GM10248 (cell line): ENCODE results near the gene HUS1.

ENCODE experiments used
- CTCF ChIA-PET: fragments of 300-600 bp; sonication (Branson Sonifier 250); formaldehyde crosslinking; extraction: SDS; loops from one replicate; lab custom pipeline; 2021; ENCODE audit warnings: antibody characterized with exemption; lab: Yijun Ruan, JAX
- POLR2A ChIA-PET: fragments of 350-650 bp; sonication (Branson Sonifier 250); formaldehyde crosslinking; extraction: SDS; loops from one replicate; lab custom pipeline; 2020; ENCODE audit warnings: antibody characterized with exemption; lab: Yijun Ruan, JAX
- DNase-seq: peaks from one replicate; pipeline ENCODE4 v3.0.0; 2012; ENCODE audit errors: extremely low spot score
- TF ChIP-seq, protein P1 (sequence below): IDR thresholded peaks from 2 replicates; pipeline ENCODE4 v1.5.1; 2012; ENCODE audit warnings: mild to moderate bottlenecking, low read depth; ENCODE audit errors: extremely low read depth, missing control alignments, control extremely low read depth

Gene HUS1

DNA sequence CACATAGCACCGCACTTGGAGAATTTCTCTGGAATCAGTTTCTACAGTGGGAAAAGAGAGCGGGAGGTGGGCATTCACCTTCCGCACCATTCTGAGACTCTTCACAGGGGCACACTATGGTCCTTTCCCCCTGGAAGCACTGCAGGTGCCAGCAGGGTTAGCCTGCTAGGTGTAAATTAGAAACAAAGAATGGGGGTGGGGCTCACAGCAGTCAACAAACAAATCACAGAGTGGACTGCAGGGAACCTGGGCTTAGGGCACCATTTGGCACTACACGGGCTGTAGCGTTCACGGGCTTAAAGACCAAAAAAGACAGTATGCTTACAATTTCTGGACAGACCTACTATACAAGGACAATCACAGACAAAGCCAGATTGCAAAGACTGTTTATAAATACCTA, 23.2 kb downstream of the HUS1 start:
- POLR2A ChIA-PET, result no interaction called here

GRCh38 chr7:47954231-47954911, 25.0 kb downstream of the HUS1 start:
- TF ChIP-seq, protein P1, sequence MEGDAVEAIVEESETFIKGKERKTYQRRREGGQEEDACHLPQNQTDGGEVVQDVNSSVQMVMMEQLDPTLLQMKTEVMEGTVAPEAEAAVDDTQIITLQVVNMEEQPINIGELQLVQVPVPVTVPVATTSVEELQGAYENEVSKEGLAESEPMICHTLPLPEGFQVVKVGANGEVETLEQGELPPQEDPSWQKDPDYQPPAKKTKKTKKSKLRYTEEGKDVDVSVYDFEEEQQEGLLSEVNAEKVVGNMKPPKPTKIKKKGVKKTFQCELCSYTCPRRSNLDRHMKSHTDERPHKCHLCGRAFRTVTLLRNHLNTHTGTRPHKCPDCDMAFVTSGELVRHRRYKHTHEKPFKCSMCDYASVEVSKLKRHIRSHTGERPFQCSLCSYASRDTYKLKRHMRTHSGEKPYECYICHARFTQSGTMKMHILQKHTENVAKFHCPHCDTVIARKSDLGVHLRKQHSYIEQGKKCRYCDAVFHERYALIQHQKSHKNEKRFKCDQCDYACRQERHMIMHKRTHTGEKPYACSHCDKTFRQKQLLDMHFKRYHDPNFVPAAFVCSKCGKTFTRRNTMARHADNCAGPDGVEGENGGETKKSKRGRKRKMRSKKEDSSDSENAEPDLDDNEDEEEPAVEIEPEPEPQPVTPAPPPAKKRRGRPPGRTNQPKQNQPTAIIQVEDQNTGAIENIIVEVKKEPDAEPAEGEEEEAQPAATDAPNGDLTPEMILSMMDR, result no peak
- DNase-seq, result no peak
- CTCF ChIA-PET, result interaction anchor here (1.0 to 8.6 kb wide), 8 partner anchors 10 to 688 kb away, joined by 3 to 101 read pairs (median 6); no protein-coding TSS in a partner anchor
- POLR2A ChIA-PET, result interaction anchor here (1.4 kb wide), 1 partner anchor 17 kb away, joined by 4 read pairs; no protein-coding TSS in a partner anchor

More for the DNA sequence above, 23.2 kb downstream of the HUS1 start:
- TF ChIP-seq, protein P1, result no peak
- DNase-seq, result no peak
- CTCF ChIA-PET, result interaction anchor here (0.7 to 2.3 kb wide), 4 partner anchors 10 to 14 kb away, joined by 4 to 15 read pairs (median 8); no protein-coding TSS in a partner anchor

GRCh38 chr7:47953822-47954221, 25.6 kb downstream of the HUS1 start:
- CTCF ChIA-PET, result interaction anchor here (1.0 to 8.6 kb wide), 8 partner anchors 9 to 688 kb away, joined by 3 to 101 read pairs (median 6); no protein-coding TSS in a partner anchor
- DNase-seq, result peak; percentile 63
- POLR2A ChIA-PET, result interaction anchor here (0.6 to 1.4 kb wide), 2 partner anchors 17 to 153 kb away, joined by 3 to 4 read pairs; no protein-coding TSS in a partner anchor
- TF ChIP-seq, protein P1, result no peak

DNA sequence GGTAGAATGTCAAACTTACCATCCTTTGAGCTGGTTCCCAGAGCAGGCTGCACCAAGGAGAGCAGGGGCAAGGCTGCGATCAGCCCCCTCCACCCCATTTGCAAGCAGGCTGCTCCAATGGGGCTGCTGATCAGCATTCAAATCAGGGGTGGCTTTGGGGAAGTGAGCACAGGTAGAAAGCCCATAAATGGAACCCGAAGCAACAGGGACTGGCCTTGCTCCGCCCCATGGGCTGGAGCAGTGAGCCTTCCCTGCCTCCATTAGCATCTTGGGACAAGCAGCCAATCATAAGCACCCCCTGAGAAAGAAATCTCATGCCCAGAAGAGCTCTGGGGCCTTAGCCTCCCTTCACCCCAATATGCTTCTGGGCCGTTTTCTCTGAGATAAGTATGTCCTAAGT, 27.2 kb downstream of the HUS1 start:
- TF ChIP-seq, protein P1, result no peak
- CTCF ChIA-PET, result interaction anchor here (0.7 to 9.6 kb wide), 7 partner anchors 11 to 158 kb away, joined by 3 to 187 read pairs (median 7); no protein-coding TSS in a partner anchor
- DNase-seq, result no peak
- POLR2A ChIA-PET, result no interaction called here

DNA sequence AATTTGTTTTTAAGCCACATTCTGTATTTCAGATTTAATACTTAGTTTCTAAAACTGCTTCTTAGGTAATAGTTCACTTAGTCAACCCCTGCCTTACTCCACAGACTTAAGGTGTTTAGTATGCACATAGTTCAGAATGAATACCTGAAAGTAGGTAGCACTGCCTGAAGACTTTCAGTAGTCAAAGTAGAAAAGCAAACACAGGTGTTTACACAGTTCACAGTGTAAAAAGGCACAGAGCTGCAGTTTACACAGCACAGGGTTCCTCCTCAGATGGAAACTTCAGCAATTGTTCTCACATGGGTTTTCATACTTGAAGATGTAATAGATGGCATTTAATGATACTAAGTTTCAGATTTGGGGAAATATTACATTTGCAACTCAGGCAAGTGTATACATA, 28.0 kb downstream of the HUS1 start:
- no peak for DNase-seq
- ChIA-PET CTCF (interaction anchor here (1.1 to 9.6 kb wide), 6 partner anchors 10 to 155 kb away, joined by 3 to 187 read pairs (median 7); no protein-coding TSS in a partner anchor), POLR2A (no interaction called here)
- TF ChIP-seq, protein P1, result no peak

GRCh38 chr7:47950714-47951113, 28.7 kb downstream of the HUS1 start:
- TF ChIP-seq, protein P1, result no peak
- CTCF ChIA-PET, result interaction anchor here (1.0 to 9.6 kb wide), 7 partner anchors 9 to 204 kb away, joined by 3 to 187 read pairs (median 4); no protein-coding TSS in a partner anchor
- no peak for DNase-seq
- POLR2A ChIA-PET, result no interaction called here
